ENCODE measurements around the gene SLC22A5.
A peak's percentile ranks its signal among the peaks of the same experiment; 100 is the strongest.

Gene SLC22A5

DNA sequence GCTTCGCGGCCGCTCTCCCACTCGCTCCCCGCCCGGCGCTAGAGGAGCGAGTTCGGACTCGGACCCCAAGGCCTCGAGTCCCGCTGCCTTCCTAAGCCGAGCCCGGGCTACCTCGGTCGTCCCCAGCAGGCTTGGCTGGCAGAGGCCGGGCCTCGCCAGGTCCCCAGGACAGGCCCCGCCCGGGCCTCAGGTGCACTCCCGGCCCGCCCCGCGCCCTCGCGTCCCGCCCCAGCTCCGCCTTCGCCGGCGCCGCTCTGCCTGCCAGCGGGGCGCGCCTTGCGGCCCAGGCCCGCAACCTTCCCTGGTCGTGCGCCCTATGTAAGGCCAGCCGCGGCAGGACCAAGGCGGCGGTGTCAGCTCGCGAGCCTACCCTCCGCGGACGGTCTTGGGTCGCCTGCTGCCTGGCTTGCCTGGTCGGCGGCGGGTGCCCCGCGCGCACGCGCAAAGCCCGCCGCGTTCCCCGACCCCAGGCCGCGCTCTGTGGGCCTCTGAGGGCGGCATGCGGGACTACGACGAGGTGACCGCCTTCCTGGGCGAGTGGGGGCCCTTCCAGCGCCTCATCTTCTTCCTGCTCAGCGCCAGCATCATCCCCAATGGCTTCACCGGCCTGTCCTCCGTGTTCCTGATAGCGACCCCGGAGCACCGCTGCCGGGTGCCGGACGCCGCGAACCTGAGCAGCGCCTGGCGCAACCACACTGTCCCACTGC, at the start of gene SLC22A5:
TSS of gene SLC22A5 (plus strand) at position 237 of the 707 bp plus-strand sequence. CDS start at position 500, 263 bp downstream.
- DNase-seq = peak; percentile 24

DNA sequence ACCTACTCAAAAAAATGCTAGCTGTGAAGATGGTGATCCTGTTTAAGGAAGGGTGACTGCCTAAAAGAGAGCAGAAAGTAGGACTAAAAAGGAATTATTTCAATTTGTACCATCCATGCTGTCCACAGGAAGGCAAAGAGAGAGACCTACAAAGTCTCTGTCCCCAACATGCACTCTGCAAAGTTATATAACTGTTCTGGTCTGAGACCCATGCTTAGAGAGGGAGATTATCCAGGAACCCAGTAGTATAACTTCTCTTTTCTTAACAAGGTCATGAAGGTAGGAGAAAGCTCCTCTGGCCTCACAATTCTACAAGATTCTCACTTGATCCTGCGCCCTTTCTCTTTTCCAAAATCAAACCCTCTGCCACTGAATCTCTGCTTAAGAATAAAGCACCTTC, 49.5 kb upstream of the SLC22A5 start:
- no peak for DNase-seq

DNA sequence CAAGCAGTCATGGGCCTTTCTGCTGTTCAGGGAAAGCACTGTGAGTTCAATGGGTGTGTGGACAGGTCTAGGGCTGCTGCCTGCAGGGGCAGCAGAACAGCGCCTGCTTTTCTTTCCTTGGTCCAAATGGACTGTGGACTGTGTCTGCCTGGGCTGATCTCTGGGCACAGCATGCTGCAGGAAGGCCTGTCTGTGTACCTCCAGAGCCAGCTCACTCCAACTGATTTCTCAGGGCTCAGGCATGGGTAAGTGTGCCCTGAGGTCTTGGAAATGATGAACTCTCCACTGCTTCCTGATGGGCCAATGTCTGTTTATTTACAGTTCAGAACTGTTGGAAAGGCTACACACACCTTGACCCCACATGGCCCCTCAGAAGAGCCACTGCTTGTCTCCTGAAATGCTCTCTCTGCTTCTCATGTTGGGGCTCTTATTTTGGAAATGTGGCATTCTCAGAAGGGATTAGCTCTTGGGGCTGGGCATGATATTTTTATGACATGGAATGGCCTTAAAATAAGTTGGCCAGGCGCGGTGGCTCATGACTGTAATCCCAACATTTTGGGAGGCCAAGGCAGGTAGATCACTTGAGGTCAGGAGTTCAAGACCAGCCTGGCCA, 48.3 kb upstream of the SLC22A5 start:
- no peak for DNase-seq

DNA sequence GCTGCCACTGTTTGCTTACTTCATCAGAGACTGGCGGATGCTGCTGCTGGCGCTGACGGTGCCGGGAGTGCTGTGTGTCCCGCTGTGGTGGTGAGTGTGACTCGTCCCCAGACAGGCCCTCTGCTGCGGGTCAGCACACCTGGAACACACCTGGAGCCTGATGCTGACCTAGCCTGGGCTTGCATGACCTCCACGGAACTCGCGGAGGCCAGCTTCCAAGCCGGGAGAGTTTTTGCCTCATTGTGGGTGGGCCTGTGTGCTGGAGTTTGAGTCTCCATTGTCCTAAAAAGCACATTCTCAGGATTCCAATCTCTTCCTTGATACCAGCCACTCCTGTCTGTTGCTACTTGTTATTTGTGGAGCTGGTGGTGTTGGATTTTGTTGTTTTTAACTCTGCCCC, 47.2 kb upstream of the SLC22A5 start:
- no peak for DNase-seq

DNA sequence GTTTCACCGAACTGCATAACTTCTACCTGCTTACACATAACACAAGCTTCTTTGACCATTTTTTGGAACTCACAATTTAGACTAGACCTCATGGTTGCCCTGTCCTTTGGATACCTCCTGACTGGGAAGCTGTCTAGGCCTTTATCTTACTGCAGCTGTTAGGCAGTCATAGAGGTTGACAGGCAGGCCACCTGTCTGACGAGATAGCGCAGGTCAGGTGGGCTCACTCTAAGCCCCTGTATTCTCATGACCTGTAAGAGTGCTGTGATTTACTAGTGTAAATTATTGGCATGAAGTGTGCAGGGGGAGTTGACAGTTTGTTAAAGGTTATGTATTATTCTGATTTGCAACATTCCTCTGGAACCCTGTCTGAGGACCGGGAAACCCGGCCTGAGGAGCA, 46.3 kb upstream of the SLC22A5 start:
- no peak for DNase-seq

DNA sequence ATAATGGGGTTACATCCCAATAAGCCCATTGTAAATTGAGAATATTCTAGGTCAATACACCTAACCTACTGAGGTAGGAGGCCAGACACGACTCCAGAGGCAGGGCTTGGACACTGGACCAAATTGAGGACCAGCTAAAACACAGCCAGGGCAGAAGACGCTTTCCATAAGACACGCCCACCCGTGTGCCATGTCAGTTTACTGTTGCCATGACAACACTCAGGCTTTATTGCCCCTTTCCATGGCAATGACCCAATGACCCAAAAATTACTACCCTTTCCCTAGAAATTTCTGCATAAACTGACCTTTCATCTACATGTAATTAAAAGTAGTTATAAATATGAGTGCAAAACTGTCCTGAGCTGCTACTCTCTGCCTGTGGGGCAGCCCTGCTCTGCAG, 43.8 kb upstream of the SLC22A5 start:
- DNase-seq = no peak

DNA sequence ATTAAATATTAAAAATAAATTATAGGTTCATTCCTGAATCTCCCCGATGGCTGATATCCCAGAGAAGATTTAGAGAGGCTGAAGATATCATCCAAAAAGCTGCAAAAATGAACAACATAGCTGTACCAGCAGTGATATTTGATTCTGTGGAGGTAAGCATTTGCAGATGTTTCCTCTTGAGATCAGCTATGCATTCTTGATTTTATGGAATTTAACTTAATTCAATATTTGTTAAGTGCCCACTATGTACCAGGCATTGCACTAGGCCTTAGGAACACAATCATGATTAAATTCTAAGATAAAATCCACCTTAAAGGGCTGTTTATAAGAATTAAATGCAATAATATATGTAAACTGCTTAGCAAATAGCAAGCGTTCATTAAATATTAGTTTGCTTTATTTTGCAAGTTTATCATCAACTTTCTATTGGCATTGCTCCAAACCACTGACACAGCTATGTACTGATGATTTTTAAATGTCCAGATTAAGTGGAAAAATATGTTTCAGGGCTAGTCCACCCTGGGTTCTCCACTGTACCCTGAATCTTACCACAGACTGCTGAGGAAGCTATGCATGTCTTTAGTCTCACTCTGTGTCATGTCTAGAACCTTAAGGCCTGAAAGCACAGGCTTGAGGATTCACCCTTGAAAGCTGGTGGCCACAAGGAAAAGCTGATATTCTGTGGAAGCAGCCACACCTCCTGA, 42.1 kb upstream of the SLC22A5 start:
- DNase-seq = no peak

DNA sequence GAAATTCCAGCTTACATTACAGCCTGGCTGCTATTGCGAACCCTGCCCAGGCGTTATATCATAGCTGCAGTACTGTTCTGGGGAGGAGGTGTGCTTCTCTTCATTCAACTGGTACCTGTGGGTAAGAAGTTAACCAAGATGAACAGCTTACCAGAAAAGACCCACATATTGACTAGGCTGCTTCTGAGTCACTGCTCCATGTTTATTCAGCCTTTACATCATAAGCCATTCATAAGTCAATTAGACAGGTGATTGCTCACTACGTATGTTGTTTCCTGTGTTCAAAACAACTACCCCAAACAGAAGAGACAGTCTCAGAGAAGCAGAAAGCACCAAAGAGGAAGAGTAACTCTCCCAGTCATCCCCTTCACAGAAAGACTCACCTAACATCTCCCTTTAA, 34.7 kb upstream of the SLC22A5 start:
- no peak for DNase-seq

DNA sequence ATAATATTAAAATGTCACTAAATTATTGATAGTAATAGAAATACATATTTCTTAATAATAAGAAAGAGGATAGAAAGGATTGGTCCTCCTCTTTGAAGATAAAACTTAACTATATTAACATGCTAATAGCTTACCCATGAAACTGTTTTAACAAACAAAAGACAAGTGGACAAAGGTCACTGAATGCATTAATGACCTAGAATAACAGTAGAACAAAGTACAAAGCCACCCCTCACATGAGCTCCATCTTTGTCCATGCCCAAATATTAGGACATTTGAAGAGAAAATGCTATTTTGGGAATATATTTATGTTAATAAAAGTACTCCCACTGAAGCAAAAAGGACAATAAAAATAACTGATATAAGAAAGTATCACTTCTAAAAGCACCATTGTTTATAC, 34.1 kb upstream of the SLC22A5 start:
- no peak for DNase-seq

DNA sequence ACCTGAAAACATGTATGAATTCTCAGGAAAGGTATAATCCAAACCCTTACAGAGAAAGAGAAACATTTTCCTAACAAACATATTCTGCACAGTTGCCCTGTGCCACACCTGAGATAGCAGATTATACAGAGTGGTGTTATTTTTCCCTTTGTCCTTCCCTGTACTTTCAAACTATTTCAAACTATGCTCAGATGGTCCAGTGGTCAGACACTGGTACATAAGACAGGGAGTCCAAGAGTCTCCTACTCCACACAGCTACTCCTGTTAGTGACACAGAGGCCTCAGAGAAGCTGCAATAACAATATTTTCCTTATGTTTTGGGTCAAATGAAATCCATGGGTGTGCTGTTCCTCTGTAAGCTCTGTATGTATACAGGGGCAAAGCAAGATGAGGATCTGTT, 30.0 kb upstream of the SLC22A5 start:
- no peak for DNase-seq

DNA sequence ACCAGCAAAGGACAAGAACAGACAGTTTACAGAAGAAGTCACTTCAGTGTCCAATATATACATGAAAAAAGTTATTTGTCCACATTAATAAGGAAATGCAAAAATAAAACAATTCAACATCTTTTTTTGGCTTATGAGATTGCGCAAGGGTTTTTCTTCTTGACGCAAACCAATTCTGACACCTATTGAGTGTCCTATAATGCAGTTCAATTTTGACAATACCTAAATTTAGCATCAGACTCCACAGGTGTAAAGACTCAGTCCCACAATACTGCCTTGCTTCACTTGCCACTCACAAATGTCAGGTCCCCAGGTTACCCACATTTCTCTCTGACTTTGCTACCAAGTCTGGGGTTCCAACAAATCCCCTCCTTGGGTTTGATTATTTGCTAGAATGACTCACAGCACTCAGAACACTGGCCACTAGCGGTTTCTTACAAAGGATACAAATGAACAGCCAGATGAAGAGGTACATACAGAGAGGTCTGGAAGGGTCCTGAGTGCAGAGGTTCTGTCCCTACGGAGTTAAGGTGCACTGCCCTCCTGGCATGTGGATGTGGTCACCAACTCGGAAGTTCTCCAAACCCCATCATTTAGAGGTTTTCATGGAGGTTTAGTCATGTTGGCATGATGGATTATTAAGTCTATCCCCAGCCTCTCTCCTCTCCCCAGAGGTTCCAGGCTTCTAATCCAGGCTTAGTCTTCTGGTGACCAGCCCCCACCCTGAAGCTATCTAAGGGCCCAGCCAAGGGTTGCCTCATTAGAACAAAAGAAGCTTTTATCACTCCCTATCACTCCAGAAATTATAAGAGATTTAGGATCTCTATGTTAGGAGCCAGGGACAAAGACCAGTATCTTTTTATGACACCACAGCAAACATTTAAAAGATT, 27.0 kb upstream of the SLC22A5 start:
- DNase-seq = no peak

DNA sequence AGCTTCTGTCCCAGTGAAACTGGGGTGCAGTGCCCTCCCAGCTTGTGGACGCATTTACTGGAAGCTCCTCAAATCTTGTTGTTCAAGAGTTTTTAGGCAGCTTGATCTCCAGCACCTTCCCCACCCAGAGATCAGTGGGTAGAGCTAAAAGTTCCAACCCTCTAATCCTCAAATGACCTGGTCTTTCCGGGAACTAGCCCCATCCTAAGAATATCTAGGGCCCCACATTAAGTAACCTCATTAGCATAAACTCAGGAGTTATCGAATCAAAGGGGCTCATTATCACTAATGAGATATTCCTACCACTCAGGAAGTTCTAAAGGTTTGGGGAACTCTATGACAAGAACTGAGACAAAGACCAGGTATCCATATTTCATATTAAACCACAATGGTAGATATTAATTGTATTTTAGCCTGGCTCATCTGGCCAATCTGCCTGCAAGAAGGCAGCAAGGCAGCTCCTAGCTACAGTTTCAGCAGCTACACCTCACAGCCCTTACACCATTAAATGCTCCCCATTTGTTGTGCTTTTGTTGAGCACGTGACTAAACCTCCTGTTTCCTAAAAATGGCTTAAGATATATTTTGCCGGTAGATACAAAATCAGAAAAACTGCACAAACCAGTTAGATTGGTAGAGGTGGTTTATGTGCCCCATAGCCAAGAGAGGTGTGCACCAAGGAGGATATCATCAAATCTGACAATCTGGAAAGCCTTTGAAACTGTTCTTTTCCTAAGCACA, 24.6 kb upstream of the SLC22A5 start:
- no peak for DNase-seq

DNA sequence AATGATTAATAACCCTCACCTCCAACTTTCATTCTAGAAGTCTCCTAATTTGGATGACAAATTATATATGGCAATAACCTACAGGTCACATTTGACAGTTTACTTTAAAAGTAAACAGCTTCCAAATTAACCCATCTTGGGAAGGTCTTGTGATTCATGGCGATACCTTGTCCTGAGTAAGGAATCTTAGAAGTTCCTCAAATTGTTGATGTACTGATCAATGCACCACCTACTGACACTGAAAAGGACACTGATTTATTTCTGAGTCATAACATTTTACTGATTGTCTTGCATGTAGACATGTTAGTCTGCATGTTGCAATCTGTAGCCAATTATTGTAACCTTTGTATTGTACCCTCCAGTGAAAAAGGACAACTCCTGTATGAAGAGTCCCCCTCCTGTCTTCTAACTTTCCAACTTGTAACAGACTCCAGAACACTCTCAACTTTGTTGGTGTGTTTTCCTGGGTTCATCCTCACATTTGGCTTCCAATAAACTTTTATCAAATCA, 16.0 kb upstream of the SLC22A5 start:
- DNase-seq = no peak

DNA sequence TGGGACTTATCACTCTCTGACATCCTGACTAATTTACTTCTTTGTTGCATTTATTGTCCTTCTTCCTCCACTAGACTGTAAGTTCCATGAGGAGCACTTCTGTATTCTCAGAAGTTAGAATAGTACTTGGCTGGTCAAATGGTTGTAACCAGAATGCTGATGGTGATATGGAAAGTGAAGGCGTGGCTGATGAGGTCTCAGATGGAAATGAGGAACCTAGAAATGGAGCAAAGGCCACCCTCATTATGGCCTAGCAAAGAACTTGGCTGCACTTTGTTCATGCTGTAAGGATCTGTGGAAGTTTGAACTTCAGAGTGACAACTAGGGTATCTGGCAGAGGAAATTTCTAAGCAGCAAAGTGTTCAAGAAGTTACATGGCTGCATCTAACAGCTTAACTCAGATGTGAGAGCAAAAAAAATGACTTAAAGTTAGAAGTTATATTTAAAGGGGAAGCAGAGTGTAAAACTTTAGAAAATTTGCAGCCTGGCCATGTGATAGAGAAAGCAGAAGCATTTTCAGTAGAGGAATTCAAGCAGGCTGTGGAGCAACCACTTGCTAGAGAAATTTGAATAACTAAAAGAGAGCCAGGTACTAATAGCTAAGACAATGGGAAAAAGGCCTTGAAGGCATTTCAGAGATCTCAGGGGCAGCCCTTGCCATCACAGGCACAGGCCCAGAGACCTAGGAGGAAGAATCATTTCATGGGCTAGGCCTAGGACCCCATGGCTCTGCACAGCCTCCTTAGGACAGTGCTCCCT, 14.9 kb upstream of the SLC22A5 start:
- no peak for DNase-seq

DNA sequence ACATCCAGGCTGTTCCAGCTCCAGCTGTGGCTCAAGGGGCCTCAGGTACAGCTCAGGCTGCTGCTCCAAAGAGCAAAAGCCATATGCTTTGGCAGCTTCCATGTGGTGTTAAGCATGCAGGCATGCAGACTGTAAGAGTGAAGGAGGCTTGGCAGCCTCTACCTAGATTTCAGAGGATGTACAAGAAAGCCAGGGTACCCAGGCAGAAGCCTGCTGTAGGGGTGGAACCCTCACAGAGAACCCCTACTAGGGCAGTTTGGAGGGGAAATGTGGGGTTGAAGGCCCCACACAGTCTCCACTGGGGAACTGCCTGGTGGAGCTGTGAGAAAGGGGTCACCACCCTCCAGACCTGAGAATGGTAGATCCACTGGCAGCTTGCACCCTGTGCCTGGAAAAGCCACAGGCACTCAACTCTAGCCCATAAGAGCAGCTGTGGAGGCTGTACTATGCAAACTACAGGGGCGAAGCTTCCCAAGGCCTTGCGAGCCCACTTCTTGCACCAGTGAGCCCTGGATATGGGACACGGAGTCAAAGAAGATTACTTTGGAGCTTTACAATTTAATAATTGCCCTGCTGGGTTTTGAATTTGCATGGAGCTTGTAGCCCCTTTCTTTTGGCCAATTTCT, 14.3 kb upstream of the SLC22A5 start:
- no peak for DNase-seq

DNA sequence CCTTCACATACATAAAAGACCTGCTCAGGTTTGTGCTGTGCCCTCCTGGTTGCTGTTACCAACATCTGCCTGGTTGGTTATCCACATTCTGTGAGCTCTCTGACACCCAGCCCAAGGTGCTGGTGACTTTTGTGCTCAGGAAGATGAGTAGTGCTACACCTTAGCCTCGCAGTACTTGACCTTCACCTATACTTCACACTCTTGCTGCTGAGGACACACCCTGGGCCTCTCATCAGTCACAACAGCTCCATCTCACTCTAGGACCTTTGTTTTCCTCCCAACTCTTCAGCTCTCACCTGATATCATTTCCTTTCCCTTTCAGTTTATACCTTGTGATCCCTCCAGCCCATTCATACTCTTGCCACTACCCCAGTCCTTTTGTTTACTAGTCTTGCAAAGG, 10.7 kb upstream of the SLC22A5 start:
- DNase-seq = no peak

DNA sequence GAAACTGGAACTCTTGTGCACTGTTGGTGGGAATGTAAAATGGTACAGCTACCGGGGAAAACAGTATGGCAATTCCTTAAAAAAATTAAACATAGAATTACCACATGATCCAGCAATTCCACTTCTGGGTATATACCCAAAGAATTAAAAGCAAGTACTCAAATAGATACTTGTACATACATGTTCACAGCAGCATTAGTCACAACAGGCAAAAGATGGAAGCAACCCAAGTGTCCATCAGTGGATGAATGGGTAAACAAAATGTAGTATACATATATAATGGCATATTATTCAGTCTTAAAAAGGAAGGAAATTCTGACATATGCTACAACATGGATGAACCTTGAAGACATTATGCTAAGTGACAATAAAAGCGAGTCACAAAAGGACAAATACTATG, 7.4 kb upstream of the SLC22A5 start:
- DNase-seq = no peak

DNA sequence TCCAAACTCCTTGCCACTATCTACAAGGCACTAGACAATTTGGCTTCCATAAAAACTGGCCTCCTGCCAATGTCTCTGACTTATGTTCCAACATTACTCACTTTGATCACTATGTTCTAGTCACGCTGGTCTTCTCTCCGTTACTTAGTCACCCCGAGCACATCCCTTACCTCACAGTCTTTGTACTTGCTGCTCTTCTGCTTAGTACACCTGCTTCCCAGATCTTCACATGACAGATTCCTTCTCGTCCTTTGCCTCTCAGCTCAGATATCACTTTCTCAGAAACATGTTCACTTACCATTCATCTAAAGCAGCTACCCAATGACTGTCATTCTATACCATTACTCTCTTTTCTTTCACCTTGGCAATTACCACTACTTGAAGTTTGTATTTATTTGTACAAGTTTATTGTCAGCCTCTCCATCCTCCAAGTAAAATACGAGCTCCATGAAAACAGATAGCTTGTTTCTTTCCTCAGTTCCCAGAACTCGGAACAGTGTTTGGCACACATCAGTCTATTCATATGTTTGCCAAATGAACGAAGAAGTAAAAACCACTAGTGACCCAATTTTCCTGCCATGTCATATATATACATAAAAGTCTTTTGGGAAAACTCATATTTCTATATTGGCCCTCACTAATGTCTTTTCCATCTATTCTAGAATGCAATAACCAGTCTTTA, 5.9 kb upstream of the SLC22A5 start:
- no peak for DNase-seq

DNA sequence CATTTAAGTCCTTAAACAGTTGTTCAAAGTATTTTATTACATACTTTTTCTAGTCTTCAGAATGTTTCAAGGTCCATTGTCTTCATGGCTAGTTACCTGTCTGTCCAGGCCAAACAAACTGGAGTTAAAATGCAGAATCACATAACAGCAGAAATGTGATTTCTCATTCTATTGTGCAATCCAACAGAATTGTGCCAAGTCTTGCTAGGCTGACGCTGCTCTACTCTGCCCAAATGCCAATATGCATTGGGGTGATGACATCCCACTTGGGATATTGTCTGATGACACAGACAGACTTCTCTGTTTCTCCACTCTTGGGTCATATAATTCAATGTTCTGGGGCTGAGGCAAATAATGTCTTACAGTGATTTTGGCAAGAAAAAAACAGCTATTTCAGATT, 5.2 kb upstream of the SLC22A5 start:
- DNase-seq = no peak

DNA sequence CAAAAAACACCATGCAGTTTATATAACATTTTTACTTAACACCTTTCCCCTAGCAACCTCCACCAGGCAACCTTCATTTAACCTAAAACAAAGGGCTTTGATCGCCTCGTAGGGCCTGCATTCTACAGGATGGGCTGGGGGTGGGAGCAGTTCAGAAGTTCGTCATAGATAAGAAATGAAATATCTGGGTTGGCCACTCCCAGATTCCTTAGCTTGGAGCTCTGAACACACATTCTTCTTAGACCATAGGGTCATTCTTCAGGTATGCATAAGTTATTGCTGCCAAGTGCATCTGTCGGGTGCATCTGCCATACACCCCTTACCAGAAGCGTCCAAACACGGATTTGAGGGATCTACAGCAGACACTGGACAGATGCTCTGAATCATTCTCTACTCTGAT, 4.3 kb upstream of the SLC22A5 start:
- DNase-seq = no peak

DNA sequence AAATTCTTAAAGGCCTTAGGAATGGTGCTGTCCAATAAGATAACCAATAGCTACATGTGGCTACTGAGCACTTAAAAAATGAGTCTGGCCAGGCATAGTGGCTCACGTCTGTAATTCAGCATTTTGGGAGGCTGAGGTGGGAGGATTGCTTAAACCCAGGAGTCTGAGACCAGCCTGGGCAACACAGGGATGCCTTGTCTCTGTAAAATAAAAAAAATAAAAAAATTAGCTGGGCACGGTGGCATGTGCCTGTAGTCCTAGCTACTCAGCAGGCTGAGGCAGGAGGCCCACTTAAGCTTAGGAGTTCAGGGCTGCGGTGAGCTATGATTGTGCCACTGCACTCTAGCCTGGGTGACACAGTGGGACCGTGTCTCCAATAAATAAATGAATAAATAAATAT, 1.3 kb upstream of the SLC22A5 start:
- no peak for DNase-seq

All from NCI-H1694 treated with DMSO at 0.1 percent for 48 hours (cell line).